Activated CD4-positive, alpha-beta T cell treated with anti-CD3 and anti-CD28 coated beads, Interleukin-2, amount 50 U/mL, for 48 hours (primary cell): ENCODE results near the gene ARHGAP30.

Experiments used
- DNase-seq, 2 experiments: peaks; one replicate each; pipeline ENCODE4 v3.0.0-alpha.2; 2020

ARHGAP30 gene

GRCh38 chr1:161008869-161009510, 60.7 kb downstream of the ARHGAP30 start:
- DNase-seq = no peak

GRCh38 chr1:161007369-161007768, 62.3 kb downstream of the ARHGAP30 start:
- DNase-seq = no peak

GRCh38 chr1:161006563-161006962, 63.1 kb downstream of the ARHGAP30 start:
- no peak for DNase-seq

- DNase-seq = no peak
Measured at GRCh38 chr1:161001525-161001924, 68.2 kb downstream of the ARHGAP30 start.

GRCh38 chr1:161000736-161001480, 68.8 kb downstream of the ARHGAP30 start:
- DNase-seq = no peak

GRCh38 chr1:160999376-160999775, 70.3 kb downstream of the ARHGAP30 start:
- no peak for DNase-seq

GRCh38 chr1:160997323-160998038, 72.2 kb downstream of the ARHGAP30 start:
- DNase-seq = peak; percentile 43 to 63
